ENCODE results near the gene TBC1D14.

DNA sequence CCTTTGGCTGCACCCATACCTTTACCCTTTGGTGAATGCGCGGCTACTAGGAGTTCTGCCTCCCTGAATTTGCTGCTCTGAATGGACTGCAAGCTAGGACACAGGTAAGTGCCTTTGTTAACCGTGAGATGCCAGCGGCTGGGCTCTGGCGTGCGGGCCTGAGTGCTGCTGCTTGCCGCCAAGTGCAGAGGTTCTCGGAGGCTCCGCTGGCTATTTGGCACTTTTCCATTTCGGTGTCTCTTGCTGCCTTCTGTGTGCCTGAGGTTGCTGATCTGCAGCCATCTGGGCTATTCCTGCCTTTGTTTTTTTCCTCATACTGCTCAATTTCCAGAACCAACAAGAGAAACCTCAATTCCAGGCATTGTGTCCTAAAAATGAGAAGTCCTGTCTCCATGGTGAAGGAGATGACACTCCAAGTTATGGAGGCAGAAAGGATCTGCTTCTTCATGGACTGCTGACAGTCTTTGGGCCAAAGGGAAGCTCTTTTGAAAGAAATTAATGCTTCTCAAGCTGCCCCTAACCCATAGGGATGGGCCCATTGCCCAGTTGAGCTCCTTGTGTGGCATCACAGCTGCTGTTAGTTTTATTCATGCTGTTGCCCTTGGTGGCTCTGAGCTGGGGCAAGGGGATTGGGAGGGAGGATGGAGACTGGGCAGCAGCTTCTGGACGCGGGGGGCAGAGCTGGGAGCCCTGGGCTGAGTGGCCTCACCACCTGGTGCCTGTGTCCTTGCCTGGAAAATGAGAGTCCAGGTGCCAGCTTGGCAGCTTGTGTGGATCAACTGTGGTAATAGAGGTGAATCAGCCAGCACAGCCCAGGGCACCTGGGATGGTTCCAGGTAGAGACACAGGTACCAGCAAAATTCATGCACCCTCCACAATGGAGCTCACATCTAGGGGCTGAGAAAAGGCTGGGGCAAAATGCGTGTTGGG, 3.8 kb upstream of the TBC1D14 start:
- no peak for TF ChIP-seq CEBPB (IDR thresholded peaks at IDR 0.05; ENCODE audit: low read depth, low read length)
- no peak for TF ChIP-seq MXI1 (IDR thresholded peaks at IDR 0.05; ENCODE audit: borderline replicate concordance, low read depth, low read length)
- TF ChIP-seq, protein P1, sequence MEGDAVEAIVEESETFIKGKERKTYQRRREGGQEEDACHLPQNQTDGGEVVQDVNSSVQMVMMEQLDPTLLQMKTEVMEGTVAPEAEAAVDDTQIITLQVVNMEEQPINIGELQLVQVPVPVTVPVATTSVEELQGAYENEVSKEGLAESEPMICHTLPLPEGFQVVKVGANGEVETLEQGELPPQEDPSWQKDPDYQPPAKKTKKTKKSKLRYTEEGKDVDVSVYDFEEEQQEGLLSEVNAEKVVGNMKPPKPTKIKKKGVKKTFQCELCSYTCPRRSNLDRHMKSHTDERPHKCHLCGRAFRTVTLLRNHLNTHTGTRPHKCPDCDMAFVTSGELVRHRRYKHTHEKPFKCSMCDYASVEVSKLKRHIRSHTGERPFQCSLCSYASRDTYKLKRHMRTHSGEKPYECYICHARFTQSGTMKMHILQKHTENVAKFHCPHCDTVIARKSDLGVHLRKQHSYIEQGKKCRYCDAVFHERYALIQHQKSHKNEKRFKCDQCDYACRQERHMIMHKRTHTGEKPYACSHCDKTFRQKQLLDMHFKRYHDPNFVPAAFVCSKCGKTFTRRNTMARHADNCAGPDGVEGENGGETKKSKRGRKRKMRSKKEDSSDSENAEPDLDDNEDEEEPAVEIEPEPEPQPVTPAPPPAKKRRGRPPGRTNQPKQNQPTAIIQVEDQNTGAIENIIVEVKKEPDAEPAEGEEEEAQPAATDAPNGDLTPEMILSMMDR (conservative IDR thresholded peaks at IDR 0.05; ENCODE audit: low read depth, low read length): no peak
- TF ChIP-seq POLR2A (IDR thresholded peaks at IDR 0.05; ENCODE audit: low read depth, low read length): no peak
- no peak for TF ChIP-seq RAD21 (IDR thresholded peaks at IDR 0.05; ENCODE audit: low read length)
- no peak for TF ChIP-seq SMC3 (IDR thresholded peaks at IDR 0.05; ENCODE audit: low read depth, low read length)
- no peak for TF ChIP-seq BHLHE40 (IDR thresholded peaks at IDR 0.05; ENCODE audit: low read depth, low read length)
- no peak for TF ChIP-seq FOS (IDR thresholded peaks at IDR 0.05; ENCODE audit: low read depth, low read length)
- TF ChIP-seq RFX5 (IDR thresholded peaks at IDR 0.05; ENCODE audit: low read depth, low read length): no peak
- TF ChIP-seq, protein P2, sequence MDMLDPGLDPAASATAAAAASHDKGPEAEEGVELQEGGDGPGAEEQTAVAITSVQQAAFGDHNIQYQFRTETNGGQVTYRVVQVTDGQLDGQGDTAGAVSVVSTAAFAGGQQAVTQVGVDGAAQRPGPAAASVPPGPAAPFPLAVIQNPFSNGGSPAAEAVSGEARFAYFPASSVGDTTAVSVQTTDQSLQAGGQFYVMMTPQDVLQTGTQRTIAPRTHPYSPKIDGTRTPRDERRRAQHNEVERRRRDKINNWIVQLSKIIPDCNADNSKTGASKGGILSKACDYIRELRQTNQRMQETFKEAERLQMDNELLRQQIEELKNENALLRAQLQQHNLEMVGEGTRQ (IDR thresholded peaks at IDR 0.05; ENCODE audit: low read depth, low read length): no peak
- TF ChIP-seq NFE2L2 (IDR thresholded peaks at IDR 0.05; ENCODE audit: low read depth, low read length): no peak
